HG03095 (cell line): ENCODE data around the gene NTNG1.
"Not testable (repeated sequence)": the region's sequence is repeated elsewhere in the genome, so short reads cannot be mapped to it uniquely, and the experiment has no call there.

ENCODE experiments used
- ATAC-seq: cut with Tn5 transposase; IDR thresholded peaks from one replicate; pipeline ENCODE4 v1.9.1; 2021; ENCODE audit warnings: moderate library complexity; ENCODE audit not compliant: unreplicated experiment

The NTNG1 gene

GRCh38 chr1:107140703-107141490 is at the start of gene NTNG1:
NTNG1 (plus strand) TSS chr1:107141039.
- ATAC-seq, result peak; percentile 44

DNA sequence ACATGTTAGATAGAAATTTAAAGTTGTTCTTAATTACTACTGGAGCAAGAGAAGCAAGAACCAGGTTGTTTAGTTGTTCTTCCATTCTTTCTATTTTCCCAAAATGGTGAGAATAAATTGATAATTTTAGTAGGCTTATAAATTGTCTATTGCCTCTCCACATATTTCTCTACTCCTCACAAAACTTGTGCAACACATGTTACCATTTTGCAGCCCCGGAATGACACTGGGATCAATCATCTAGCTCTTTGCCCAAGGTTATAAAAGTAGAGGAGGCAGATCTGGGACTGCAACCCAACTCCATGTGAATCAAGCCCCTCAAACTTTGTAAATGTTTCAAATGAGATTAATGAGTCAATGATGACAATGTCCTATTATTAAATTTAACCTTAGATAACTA is 49.4 kb upstream of the NTNG1 start:
- ATAC-seq, result no peak

DNA sequence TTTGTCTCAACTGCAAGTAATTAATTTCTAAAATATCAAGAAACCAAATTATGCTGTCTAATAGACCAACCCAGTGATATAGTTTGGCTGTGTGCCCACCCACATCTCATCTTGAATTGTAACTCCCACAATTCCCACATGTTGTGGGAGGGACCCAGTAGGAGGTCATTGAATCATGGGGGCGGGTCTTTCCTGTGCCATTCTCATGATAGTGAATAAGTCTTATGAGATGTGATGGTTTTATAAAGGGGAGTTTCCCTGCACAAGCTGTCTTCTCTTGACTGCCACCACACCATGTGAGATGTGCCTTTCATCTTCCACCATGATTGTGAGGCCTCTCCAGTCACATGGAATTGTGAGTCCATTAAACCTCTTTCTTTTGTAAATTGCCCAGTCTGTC is 47.4 kb upstream of the NTNG1 start:
- not testable (repeated sequence) for ATAC-seq

DNA sequence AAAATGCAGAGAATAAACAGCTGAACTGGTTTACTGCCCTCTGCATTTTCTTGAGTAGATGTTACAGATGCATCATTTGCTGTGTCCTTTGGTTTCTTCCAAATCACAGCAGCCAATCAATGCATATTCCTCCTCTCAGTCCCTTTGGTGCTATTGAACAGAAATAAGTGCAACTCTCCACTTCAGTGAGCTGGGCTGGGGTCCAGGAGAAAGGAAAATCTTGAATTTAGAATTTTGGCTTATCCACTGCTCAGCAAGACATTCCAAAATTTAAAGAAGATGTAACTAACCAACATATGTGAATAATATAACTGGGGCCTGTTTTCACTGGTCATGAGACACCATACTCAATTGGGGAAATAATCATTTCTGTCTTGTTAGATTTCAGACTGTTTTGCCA is 45.2 kb upstream of the NTNG1 start:
- no peak for ATAC-seq

- no peak for ATAC-seq
Observed at GRCh38 chr1:107096690-107097089, 44.1 kb upstream of the NTNG1 start.

DNA sequence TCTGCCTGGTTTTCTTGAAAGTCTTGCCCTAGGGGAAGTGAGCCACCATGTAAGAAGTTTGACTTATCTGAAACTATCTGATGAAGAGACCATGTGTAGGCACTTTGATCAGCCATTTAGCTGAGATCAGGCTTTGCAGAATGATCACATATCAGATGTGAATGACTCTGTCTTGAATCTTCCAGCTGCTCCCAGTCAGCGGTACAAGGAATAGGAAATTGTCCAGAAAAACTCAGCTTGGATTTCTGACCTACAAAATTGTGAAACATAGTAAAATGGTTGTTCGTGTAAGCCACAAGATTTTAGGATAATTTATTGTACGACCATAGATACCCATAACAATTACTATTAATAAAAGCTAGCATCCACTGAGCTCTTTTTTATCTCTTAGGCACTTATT is 41.9 kb upstream of the NTNG1 start:
- ATAC-seq, result no peak

DNA sequence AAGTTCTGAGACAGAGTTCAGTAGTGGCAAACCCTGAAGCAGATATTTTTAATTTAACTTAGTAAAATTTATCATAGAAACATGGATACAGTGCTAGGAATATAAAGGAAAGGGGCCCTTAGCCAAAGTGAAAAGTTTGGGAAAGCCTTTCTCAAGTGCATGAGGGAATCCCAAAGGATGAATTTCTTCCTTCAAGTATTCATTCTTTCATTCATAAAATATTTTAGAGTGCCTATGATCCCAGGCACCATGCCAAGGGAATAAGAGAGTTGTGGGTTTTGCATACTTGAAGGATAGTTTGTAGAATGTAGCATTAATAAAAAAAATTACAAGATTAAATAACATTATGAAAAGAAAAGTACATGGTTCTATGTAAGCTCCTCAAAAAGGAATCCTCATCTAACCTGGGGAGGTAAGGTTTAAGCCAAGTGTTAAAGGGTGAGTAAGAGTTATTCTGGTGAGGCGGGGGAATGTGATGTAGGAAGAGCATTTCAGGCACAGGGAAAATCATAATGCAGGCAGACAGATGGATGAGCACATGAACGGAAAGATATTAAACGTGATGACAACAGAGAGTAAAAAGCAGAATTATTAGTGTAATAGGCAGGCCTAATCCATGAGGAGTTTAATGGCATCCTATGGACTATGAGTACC is 40.4 kb upstream of the NTNG1 start:
- no peak for ATAC-seq

GRCh38 chr1:107105914-107106313 is 34.9 kb upstream of the NTNG1 start:
- ATAC-seq, result no peak

- no peak for ATAC-seq
Observed at GRCh38 chr1:107110326-107110725, 30.5 kb upstream of the NTNG1 start.

DNA sequence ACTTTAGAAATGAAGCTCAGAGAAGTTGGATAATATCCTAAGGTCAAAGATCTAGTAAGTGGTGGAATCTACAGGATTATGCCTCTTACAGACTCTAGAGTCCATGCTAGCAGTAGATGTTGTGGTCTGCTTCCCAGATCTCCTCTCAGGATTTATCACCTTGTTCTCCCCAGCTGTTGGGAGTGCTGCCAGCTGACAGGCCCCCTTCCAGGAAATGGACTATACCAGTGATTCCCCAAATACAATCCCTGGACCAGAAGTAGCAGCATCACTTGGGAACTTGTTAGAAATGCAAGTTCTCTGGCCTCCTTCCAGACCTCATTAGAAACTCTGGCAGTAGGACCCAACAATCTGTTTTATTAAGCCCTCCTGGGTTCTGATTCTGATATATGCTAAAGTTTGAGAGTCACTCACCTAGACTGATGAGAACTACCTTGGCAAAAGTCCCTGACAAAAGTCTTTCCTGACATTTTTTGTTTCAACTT is 24.5 kb upstream of the NTNG1 start:
- ATAC-seq, result no peak

- ATAC-seq, result no peak
Observed at GRCh38 chr1:107122225-107122624, 18.6 kb upstream of the NTNG1 start.

GRCh38 chr1:107123741-107124140 is 17.1 kb upstream of the NTNG1 start:
- no peak for ATAC-seq

- no peak for ATAC-seq
Observed at GRCh38 chr1:107124694-107125093, 16.1 kb upstream of the NTNG1 start.

DNA sequence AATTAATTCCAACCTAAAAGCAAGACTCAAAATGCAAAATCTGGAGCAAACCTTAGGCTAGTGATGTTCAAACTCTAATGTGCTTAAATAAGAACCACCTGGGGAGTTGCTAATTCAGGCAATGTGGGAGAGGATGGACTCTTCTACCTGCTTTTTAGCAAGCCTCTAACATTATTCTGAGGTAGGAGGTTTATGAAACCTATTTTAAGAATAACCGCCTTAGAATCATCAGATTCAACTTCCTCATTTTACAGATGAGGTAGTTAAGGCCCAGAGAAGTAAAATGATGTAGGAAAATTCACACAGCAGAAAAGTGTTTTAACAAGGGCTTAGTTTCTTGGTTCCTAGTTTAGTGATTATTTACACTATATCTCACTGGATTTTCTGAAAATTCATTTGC is 8.6 kb upstream of the NTNG1 start:
- ATAC-seq, result peak; percentile 67

GRCh38 chr1:107132780-107133179 is 8.1 kb upstream of the NTNG1 start:
- peak; percentile 56 for ATAC-seq

DNA sequence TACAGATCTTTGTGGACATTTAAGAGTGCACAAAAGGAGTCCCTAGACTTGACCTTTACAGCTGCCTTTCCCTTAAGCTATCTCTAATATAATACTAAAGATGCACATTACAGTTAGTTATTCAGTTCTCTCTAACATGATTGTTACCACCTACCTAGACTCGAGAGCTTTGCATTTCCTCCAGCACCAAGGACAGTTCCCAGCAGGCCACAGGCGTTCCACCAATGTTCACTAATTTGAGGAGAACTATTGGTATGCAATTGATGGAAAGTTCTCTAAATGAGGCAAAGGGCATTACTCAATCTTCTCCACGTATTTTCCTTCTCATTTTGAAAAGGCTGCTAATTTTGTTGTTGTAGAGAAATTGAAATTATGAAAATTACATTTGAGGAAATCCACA is 5.4 kb upstream of the NTNG1 start:
- ATAC-seq, result no peak

GRCh38 chr1:107138166-107138565 is 2.7 kb upstream of the NTNG1 start:
- ATAC-seq, result no peak

DNA sequence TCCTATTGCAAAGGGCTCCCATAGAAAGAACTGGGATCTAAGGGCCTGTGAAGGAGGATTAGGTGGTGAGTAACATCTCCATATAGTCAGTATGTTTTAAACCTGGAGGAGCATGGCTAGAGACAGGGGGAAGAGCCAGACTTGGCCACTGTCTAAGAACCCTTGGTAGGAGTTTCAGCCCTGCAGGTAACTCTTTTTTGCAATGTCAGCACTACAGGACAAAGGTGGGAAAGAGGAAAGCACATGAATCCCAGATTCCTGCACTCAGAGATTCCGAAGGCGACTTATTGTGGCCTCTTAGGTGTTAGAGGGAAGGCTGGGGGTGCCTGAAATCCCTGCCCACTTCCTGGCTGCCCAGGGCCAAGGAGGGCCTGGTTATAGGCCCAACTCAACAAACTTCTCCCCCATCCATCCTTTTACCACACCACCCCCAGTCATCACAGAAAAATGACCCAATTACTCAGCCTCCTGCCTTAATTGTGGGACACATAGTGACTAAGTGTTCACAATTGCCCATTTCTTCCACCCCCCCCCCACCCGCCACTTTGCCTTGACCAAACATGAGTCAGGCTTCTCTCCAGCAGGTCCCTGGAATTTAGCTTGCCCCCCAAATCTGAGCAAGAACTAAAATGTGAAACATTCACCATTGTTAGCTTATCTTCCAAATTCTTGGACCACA is 1.9 kb upstream of the NTNG1 start:
- ATAC-seq, result no peak

DNA sequence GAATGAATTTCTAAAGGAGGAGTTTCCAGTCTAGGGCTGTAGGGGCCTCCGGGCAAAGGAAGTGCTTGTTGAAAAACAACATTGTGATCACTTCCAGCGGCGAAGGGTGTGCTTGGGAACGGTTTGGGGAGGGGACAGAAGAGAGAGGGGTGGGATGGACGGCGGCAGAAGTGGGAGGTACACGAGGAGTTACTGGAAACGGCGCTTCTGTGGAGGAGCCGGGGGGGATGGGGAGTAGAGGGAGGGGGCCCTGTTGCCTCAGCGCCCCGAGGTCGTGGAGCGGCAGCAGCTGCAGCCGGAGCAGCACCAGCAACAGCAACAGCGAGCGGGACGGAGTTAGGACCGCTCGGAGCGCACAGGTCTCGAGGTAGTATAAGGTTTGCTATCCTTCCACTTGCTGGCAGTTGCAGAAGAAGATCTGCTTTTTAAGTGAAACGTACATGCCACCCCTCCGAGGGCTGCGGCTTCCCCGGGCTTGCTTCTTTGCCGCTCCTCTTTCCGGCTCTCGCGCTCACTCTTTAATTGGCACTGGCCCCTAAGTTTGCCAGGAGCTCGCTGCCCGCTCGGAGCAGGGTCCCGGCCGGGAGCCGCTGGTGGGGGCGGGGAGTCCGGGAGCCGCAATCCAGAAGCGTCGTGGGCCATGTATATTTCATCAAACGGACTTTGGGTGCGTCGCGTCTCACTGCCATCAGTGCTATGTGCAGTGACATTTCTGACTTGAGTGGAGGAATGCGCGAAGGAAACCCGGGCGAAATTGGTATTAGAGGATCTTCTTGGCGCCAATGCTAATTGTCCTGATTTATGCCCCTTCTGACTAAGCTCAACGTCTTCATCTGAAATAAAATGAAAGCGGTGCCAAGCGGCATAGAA is 771 bp upstream of the NTNG1 start:
- ATAC-seq, result no peak

DNA sequence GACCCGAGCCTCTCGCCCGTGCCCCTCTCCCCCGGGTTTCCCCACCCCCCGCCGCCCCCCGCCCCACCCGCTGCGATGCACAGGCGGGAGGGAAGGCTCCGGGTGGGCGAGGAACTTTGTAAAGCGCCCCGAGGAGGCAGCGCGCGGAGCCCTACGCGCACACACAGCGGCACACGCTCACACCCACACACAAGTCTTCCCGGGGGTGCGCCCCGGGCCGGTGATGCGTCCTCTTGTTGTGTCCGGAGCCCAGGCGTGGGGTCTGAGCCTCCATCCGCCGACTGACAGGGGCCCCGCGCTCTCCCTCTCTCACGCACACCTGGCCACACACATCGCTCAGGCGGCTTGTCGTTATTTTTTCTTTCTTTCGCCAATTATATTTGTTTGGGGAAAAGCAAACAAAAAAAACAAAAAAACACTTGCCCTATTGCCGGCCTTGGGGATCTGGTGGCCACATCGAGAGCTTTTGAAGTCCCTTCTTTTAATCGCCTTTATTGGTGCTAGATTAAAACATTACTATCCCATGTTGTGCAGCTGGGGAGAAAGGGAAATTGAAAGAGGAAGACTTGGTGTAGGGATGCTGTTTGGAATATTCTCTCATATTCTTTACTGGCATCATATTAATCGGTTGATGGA is 770 bp downstream of the NTNG1 start:
- ATAC-seq, result peak; percentile 41
